Amygdala (tissue), 56 donors: ENCODE data around the gene RAPGEF4.

Experiments
- DNase-seq, 56 donors: peaks; one replicate each; lab custom pipeline; 2025; lab: John Stamatoyannopoulos, UW

RAPGEF4 gene

GRCh38 chr2:172821370-172822338 is 86.0 kb downstream of the RAPGEF4 start:
- no peak for DNase-seq

GRCh38 chr2:172822585-172822984 is 86.9 kb downstream of the RAPGEF4 start:
- DNase-seq, result no peak

DNA sequence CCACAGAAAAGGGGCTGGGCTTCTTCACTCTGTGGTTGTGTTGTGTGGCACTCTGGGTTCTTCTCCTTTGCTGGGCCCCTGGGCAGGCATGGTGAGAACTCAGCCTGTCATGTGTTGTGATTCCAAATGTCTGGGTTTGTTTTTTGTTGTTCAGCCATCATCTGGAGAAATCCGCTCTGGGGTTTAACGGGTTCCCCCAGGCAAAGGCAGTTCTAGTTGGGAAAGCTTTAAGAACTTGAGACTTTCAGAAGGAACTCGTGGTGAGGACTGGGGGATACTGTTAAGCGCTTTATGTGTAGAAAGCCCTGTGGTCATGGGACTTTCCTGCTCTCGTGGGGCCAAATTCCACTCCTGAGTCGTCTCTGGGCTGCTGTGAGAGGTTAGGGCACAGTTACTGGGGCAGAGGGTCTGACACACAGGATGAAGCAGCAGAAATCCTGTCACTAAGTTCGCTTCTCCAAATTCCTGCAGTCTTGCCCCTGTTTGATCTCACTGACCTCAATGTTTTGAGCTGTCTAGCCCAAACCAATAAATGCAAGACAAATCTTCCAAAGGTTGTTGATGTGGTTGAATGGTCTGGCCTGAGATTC is 87.7 kb downstream of the RAPGEF4 start:
- DNase-seq, result no peak

- no peak for DNase-seq
Measured at GRCh38 chr2:172826522-172826921, 90.9 kb downstream of the RAPGEF4 start.

DNA sequence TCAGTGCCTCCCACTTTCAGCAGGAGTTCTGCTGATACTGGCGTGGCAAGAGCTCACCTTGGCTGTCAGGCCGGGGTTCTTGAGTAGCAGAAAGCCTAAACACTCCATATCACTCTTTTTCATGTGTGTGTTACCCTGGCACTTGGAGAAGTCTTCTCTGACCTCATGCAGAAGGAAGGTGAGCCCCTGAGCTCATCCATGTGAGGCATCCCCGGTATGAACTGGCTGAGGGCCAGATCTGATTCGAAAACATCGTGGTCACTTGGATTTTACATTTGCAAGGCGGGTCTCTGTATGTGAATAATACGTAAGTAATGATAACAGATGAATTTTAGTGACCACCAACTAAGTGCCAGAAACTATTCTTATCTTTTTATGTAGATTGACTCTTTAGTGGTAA is 93.6 kb downstream of the RAPGEF4 start:
- no peak for DNase-seq

- no peak for DNase-seq
Measured at GRCh38 chr2:172830482-172830881, 94.8 kb downstream of the RAPGEF4 start.

- no peak for DNase-seq
Measured at GRCh38 chr2:172833898-172834297, 98.3 kb downstream of the RAPGEF4 start.

DNA sequence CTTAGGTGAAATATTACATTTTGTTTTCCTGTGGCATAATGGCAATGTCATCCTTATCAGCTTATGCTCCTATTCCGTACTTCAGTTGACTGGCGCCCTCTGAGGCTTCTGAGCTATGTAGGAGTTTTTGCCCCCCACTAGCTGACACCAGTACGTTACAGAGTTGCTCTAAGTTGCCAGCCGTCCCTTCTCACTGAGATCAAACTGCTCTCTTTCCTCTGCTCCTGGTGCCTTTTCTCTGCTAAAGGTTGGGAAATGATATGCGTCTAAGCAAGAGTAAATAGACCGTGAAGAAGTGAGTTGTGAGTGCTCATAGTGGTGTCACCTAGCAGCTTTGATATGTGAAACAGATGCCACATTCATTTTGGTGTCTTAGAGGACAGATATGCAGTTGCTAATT is 99.2 kb downstream of the RAPGEF4 start:
- no peak for DNase-seq

DNA sequence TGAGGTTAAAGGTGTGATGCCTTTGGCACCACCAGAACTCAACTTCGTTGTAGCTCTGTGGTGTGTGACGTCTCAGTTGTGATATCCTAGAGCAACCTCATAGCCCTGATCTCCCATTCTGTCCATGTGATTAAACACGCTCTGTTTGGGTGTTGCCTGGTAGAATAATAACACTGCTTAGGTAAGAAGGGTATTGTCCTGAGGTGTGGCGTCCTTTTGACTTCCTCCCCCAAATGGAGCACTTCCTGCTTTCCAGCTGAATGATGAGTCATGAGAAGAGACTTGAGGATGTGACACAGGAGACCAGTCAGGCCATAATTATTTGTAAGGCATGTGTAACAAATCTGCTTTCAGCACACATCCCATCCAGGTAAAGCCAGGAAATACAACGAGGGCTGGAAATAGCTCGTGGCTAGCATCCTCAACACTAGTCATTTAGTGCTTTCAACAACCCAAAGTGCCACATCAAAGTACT is 100.7 kb downstream of the RAPGEF4 start:
- DNase-seq, result no peak

DNA sequence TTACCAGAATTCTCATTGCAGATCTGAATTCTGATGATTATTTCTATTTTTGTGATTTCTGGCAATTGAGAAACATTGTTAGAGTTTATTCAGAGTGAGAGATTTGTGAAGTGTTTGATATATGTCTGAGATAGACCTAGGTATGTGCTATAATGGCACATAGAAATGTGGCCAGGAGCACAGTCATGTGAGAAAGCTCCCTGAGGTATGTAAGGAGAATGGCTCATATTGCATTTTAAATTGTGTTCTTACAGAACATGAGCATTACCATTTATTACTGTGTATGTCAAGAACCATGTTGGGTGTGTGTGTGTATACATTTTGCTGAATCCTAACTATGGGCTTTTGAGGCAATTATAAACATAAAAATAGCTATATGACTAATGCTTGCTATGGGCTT is 101.2 kb downstream of the RAPGEF4 start:
- DNase-seq, result no peak

DNA sequence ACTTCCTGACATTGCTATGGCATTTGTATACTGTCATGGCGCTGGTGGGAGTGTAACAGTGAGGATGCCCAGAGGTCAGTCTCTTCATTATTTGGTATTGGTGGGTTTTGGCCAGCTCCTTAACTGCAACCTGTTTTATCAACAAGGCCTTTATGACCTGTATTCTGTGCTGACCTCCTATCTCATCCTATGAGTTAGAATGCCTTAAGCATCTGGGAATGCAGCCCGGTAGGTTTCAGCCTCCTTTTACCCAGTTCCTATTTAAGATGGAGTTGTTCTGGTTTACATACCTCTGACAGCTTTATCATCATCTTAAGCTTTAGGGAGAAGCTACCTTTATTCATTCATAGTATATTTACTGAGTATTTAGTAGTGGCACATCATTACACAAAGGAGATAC is 103.8 kb downstream of the RAPGEF4 start:
- no peak for DNase-seq

- DNase-seq, result no peak
Measured at GRCh38 chr2:172842511-172843265, 107.0 kb downstream of the RAPGEF4 start.

GRCh38 chr2:172843266-172843582 is 107.6 kb downstream of the RAPGEF4 start:
- no peak for DNase-seq

- no peak for DNase-seq
Measured at GRCh38 chr2:172843902-172844715, 108.5 kb downstream of the RAPGEF4 start.

- DNase-seq, result no peak
Measured at GRCh38 chr2:172845028-172845630, 109.5 kb downstream of the RAPGEF4 start.

- no peak for DNase-seq
Measured at GRCh38 chr2:172846551-172846950, 110.9 kb downstream of the RAPGEF4 start.

DNA sequence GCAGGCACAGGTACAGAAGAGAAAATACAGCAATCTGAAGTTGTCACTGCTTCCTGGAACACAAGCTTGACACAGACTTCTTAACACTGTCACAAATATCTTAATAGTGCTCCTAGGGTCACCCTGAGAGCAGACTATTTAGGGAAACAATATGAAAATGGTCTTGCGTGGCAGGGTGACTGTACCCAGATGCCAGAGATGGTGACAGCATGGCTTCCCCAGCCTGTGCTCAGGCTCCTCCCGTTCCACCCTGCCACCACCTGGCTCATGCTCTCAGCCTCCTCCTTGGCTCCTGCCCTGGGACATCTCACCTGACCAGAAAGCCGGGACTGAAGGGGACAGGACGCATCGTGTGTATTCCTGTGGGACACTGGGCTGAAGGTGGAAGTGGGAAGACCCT is 111.5 kb downstream of the RAPGEF4 start:
- no peak for DNase-seq

- no peak for DNase-seq
Measured at GRCh38 chr2:172848519-172848918, 112.9 kb downstream of the RAPGEF4 start.

DNA sequence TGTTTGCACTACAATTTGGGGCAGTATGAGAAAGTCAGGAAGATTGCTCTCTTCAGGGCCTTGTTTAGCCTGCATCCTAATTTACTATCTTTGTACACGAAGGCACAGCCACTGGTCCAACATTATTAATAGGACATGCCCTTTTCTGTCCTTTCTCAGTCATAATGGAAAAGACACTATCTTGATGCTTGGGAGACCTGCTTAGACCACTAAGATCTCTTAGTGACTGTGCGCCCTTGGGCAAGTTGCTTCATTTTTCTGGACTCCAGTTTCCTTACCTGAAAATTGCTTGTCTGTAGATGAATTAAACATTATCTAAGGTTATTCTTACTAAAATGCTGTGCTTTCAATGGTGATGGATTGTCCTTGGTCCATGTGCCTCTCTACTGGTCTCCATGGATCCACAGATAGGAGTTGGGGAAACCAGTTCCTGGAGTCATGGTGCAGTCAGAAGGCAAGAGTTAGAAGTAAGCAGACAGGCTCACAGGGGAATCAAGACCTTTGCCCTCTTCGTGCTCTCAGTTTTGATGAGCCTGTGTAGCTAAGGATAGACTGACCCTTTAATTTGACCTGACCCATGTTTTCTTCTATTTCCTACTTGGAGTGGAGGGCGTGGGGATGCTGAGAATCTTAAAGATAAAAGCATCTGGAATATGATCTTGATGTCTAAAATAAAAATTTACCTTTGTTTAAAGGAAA is 114.0 kb downstream of the RAPGEF4 start:
- no peak for DNase-seq
